Erythroblast (primary cell): ENCODE measurements around the gene FOXN4.

Source experiments
- GATA1 ChIP-seq: IDR thresholded peaks from 2 replicates; pipeline ENCODE4 v1.6.1; 2011; ENCODE audit warnings: low read depth, mild to moderate bottlenecking, control low read depth, low read length, moderate library complexity
- POLR2A ChIP-seq: IDR thresholded peaks from 2 replicates; pipeline ENCODE4 v1.6.1; 2011; ENCODE audit warnings: mild to moderate bottlenecking, low read length

- TF ChIP-seq POLR2A (no peak), GATA1 (no peak)
These were observed 61.0 kb downstream of the FOXN4 start for GRCh38 chr12:109247831-109248654.
